Type B pancreatic cell (in vitro differentiated cells): ENCODE measurements around the gene ZDHHC3. TPM values are rescaled to one million over a fixed set of nuclear protein-coding genes. Genes with fewer than 3 reads are reported as not detected.

ENCODE experiments used
- DNase-seq: peaks from one replicate; pipeline ENCODE4 v3.0.0; 2021; ENCODE audit warnings: mixed read lengths; ENCODE audit not compliant: unreplicated experiment; ENCODE audit errors: extremely low spot score
- H3K27ac Mint-ChIP-seq: 2 replicates; pipeline ENCODE4 v1.8.0; 2021; ENCODE audit warnings: mild to moderate bottlenecking, mixed read lengths
- H3K27me3 Mint-ChIP-seq: 2 replicates; pipeline ENCODE4 v1.8.0; 2021; ENCODE audit warnings: mixed read lengths
- H3K36me3 Mint-ChIP-seq: 2 replicates; pipeline ENCODE4 v1.8.0; 2021; ENCODE audit warnings: mixed read lengths
- H3K4me1 Mint-ChIP-seq: one replicate; pipeline ENCODE4 v1.8.0; 2021; ENCODE audit warnings: mixed read lengths; ENCODE audit not compliant: unreplicated experiment
- H3K4me3 Mint-ChIP-seq: 2 replicates; pipeline ENCODE4 v1.8.0; 2021; ENCODE audit warnings: mild to moderate bottlenecking, mixed read lengths
- H3K9me3 Mint-ChIP-seq: 2 replicates; pipeline ENCODE4 v1.8.0; 2021; ENCODE audit warnings: mixed read lengths
- total RNA-seq: library from RNA; stranded (reverse); gene quantifications from 2 replicates; pipeline ENCODE4 v1.2.1, GENCODE V29; 2021; ENCODE audit warnings: low replicate concordance
- TF ChIP-seq, protein P1 (sequence below): fragments of 200-600 bp; sonication (generic); conservative IDR thresholded peaks from 2 replicates; pipeline ENCODE4 v1.5.0; 2021; ENCODE audit warnings: antibody characterized with exemption, mild to moderate bottlenecking

Gene ZDHHC3
- total RNA-seq, 1 donor from 2014 or later = 83.6 TPM

DNA sequence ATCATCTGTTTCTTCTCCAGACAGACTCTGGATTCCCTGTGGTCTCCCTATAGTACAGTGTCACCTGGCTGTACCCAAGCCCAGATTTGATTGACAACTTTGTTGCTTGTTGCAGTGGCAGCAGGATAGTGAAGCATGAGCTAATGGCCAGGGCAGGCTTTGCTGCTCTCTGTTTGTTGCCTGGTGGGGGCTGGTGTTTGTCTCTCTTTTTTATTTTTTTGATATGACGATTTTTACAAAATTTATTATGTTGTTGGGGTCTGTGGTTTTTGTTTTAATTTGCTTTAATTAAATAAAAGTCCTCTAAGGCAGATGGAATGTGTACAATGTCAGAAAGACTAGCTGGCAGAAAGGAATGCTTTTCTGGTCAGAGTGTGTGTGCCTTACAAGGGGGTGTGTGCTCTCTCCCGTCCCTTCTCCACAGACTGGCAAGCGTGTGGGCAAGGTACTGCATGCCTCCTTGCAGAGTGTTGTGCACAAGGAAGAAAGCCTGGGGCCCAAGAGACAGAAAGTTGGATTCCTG is 34.9 kb upstream of the ZDHHC3 start:
- H3K4me3 Mint-ChIP-seq = no peak overlapping the region
- no peaks in the 10 kb centered on the region for H3K9me3 Mint-ChIP-seq
- no peaks in the 10 kb centered on the region for H3K27me3 Mint-ChIP-seq
- TF ChIP-seq, protein P1, sequence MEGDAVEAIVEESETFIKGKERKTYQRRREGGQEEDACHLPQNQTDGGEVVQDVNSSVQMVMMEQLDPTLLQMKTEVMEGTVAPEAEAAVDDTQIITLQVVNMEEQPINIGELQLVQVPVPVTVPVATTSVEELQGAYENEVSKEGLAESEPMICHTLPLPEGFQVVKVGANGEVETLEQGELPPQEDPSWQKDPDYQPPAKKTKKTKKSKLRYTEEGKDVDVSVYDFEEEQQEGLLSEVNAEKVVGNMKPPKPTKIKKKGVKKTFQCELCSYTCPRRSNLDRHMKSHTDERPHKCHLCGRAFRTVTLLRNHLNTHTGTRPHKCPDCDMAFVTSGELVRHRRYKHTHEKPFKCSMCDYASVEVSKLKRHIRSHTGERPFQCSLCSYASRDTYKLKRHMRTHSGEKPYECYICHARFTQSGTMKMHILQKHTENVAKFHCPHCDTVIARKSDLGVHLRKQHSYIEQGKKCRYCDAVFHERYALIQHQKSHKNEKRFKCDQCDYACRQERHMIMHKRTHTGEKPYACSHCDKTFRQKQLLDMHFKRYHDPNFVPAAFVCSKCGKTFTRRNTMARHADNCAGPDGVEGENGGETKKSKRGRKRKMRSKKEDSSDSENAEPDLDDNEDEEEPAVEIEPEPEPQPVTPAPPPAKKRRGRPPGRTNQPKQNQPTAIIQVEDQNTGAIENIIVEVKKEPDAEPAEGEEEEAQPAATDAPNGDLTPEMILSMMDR = no peak
- H3K36me3 Mint-ChIP-seq = peaks cover 32% of the 10 kb centered on the region
- no peak for DNase-seq
- no peak overlapping the region for H3K27ac Mint-ChIP-seq
- peaks cover 4% of the 10 kb centered on the region for H3K4me1 Mint-ChIP-seq

DNA sequence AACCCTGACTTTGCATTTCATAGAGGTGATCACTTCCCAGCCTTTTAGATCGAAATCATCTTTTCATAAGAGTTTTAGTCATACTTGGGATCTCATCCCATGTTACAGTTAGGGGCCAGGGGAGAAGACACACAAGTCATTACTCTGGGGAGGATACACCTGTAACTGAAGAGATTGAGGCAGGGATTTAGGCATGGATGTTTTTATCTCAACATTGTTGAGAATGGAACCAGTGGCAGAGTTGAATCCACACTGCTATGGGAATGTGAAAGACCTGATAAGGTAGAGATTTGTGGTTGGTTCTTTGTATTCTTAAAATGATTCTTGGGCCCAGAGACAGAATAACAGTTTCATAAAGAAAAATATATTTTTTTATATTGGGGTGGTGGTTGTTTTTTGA is 33.9 kb upstream of the ZDHHC3 start:
- no peaks in the 10 kb centered on the region for H3K9me3 Mint-ChIP-seq
- peaks cover 4% of the 10 kb centered on the region for H3K4me1 Mint-ChIP-seq
- no peak overlapping the region for H3K27ac Mint-ChIP-seq
- H3K27me3 Mint-ChIP-seq = no peaks in the 10 kb centered on the region
- no peak for DNase-seq
- H3K4me3 Mint-ChIP-seq = no peak overlapping the region
- peaks cover 42% of the 10 kb centered on the region for H3K36me3 Mint-ChIP-seq
- TF ChIP-seq, protein P1 = no peak

DNA sequence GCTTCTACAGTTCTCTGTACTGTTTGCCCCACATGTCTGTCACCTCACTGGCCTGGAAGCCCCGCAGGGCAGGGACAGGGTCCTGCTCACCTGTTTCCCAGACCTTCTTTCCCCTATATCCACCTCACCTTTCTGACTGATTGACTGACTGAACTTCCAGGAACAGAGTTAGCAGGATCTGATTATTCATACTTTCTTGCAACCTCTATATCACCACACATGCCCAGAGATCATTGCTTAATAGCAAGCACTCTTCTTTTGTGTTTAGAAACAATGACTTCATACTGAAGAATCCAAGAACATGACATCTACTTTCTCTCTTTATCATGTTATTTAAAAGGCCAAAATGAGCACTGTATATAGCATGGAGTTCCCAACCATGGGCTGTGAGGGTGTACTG is 32.1 kb upstream of the ZDHHC3 start:
- Mint-ChIP-seq H3K4me1 (peaks cover 4% of the 10 kb centered on the region), H3K4me3 (no peak overlapping the region), H3K9me3 (peaks cover 5% of the 10 kb centered on the region), H3K27me3 (no peaks in the 10 kb centered on the region), H3K36me3 (peaks cover 51% of the 10 kb centered on the region), H3K27ac (no peak overlapping the region)
- no peak for DNase-seq
- TF ChIP-seq, protein P1 = no peak

DNA sequence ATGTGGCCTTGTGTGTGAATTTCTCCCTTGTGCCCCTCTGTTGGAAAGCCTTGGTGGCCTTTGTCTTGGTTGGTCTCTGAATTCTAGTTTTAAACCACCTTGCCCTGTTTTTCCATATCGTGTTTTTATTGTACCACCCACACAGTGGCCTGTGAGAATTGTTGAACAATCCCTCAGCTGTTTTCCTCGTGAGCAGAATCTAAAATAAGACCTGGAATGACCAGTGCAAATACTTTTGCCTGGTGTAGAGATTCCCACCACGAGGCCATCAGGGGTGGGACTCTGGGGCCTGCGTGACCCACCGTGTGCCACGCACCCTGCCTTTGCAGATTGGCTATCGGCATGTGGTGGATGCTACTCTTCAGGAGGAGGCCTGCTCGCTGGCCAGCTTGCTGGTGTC is 31.1 kb upstream of the ZDHHC3 start:
- Mint-ChIP-seq H3K4me1 (peaks cover 4% of the 10 kb centered on the region), H3K27ac (no peak overlapping the region), H3K36me3 (peaks cover 54% of the 10 kb centered on the region), H3K4me3 (no peak overlapping the region), H3K9me3 (peaks cover 5% of the 10 kb centered on the region), H3K27me3 (no peaks in the 10 kb centered on the region)
- DNase-seq = no peak
- TF ChIP-seq, protein P1 = no peak

DNA sequence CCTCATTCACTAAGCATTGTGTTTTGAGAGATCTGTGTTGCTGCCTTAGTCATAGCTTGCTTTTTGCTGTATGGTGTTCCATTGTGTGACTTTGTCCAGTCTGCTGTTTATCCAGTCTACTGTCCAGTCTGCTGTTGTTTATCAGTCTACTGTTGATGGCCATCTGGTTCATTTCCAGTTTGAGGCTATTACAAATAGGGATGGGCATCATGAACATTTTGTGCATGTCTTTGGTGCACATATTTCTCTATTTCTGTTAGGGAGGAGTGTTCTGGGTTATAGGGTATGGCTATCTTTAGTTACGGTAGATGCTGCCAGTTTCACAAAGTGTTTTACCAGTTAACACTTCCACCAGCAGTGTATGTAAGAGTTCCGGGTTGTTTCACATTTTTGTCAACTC is 27.9 kb upstream of the ZDHHC3 start:
- H3K4me1 Mint-ChIP-seq = no peaks in the 10 kb centered on the region
- DNase-seq = no peak
- TF ChIP-seq, protein P1 = no peak
- H3K36me3 Mint-ChIP-seq = peaks cover 54% of the 10 kb centered on the region
- H3K27me3 Mint-ChIP-seq = no peaks in the 10 kb centered on the region
- peaks cover 5% of the 10 kb centered on the region for H3K9me3 Mint-ChIP-seq
- no peak overlapping the region for H3K4me3 Mint-ChIP-seq
- no peak overlapping the region for H3K27ac Mint-ChIP-seq

DNA sequence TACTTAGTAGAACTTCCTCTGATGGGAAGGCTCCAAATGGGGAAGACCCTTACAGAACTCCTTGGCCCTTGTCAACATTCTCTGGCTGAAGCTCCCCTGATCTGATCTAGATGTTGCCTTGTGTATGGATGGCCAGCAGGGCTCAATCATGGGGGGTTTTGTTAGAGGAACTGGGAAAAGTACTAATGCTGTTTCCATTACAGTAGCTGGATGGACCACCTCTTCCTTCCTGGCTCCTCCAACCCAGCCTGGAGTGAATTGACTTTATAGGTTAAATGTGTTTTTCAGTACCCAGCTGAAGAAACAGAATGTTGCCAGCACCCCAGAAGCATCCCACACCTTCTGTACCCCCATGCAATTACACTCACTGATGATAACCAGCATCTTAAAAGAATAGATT is 27.4 kb upstream of the ZDHHC3 start:
- H3K4me3 Mint-ChIP-seq = no peak overlapping the region
- peaks cover 5% of the 10 kb centered on the region for H3K9me3 Mint-ChIP-seq
- H3K27ac Mint-ChIP-seq = no peak overlapping the region
- H3K4me1 Mint-ChIP-seq = no peaks in the 10 kb centered on the region
- peaks cover 54% of the 10 kb centered on the region for H3K36me3 Mint-ChIP-seq
- TF ChIP-seq, protein P1 = no peak
- DNase-seq = no peak
- no peaks in the 10 kb centered on the region for H3K27me3 Mint-ChIP-seq
